Central memory CD4-positive, alpha-beta T cell (primary cell): ENCODE results near the gene XPOT.
"Not testable (repeated sequence)": the region's sequence is repeated elsewhere in the genome, so short reads cannot be mapped to it uniquely, and the experiment has no call there.

Experiments
- DNase-seq: peaks from one replicate; pipeline ENCODE4 v3.0.0; 2022
- total RNA-seq, 3 experiments: gene quantifications; one replicate each; lab custom pipeline; 2026; lab: John Stamatoyannopoulos, UW

Gene XPOT
- total RNA-seq = 122 to 409 (median 342) reads per million in 3 experiments

GRCh38 chr12:64403707-64404469 is at the start of gene XPOT:
XPOT (plus strand) TSS chr12:64404392; CDS start chr12:64410036, 5,644 bp downstream.
- DNase-seq = peak; percentile 94

GRCh38 chr12:64356209-64356608 is 48.0 kb upstream of the XPOT start:
- not testable (repeated sequence) for DNase-seq

DNA sequence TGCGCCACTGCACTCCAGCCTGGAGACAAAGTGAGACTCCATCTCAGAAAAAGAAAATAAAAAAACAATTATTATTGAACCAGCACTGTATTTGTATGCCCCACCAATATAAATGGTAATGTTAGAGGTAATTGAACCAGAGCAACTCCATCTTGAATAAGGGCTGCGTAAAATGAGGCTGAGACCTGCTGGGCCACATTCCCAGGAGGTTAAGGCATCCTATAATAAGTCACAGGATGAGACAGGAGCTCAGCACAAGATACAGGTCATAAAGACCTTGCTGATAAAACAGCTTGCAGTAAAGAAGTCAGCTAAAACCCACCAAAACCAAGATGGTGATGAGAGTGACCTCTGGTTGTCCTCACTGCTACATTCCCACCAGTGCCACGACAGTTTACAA is 43.0 kb upstream of the XPOT start:
- not testable (repeated sequence) for DNase-seq

DNA sequence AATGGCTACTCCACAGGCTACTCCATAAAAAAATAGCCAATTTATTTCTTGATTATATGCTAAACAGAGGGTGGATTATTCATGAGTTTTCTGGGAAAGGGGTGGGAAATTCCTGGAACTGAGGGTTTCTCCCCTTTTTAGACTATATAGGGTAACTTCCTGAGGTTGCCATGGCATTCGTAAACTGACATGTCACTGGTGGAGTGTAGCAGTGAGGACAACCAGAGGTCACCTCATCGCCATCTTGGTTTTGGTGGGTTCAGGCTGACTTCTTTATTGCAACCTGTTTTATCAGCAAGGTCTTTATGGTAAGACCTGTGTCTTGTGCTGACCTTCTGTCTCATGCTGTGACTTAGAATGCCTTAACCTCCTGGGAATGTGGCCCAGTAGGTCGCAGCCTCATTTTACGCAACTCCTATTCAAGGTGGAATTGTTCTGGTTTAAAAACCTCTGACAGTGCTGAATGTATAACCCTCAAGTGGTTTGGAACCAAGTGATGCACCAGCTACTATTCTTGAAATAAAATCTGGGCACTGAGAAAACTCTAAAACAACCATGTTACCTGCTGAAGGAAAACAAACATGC is 41.4 kb upstream of the XPOT start:
- DNase-seq = no peak

GRCh38 chr12:64383675-64384074 is 20.5 kb upstream of the XPOT start:
- DNase-seq = no peak

GRCh38 chr12:64385019-64385418 is 19.2 kb upstream of the XPOT start:
- peak; percentile 38 for DNase-seq

DNA sequence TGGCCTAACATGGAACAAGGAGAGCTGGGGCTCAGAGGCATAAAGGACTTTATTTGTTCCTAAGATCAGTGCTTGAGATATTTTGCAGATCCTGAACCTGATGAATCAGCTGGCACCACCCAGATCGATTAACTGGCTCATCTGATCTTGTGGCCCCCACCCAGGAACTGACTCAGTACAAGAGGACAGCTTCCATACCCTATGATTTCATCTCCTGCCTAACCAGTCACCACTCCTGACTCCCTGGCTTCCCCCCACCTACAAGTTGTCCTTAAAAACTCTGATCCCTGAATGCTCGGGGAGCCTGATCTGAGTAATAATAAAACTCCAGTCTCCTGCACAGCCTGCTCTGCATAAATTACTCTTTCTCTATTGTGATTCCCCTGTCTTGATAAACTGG is 18.7 kb upstream of the XPOT start:
- DNase-seq = no peak

DNA sequence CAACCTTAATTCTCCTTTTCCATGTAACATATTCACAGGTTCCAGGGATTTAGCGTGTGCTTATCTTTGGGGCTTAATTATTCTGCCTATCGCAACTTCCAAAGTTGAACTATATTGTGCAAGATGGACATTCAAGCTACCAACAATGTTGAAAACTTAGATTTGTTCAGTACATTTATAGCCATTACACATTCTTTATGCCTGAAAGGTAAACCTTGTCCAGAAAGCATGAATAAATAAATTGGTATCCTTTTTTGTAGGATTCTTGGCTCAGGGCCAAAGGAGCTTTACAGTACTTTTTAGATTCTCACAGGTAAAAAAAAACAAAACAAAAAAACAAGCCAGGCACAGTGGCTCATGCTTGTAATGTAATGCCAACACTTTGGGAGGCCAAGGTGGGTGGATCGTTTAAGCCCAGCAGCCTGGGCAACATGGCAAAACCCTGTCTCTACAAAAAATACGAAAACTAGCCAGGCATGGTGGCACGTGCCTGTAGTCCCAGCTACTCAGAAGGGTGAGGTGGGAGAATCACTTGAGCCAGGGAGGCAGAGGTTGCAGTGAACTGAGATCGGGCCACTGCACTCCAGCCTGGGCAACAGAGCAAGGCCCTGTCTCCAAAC is 16.9 kb upstream of the XPOT start:
- DNase-seq = no peak

DNA sequence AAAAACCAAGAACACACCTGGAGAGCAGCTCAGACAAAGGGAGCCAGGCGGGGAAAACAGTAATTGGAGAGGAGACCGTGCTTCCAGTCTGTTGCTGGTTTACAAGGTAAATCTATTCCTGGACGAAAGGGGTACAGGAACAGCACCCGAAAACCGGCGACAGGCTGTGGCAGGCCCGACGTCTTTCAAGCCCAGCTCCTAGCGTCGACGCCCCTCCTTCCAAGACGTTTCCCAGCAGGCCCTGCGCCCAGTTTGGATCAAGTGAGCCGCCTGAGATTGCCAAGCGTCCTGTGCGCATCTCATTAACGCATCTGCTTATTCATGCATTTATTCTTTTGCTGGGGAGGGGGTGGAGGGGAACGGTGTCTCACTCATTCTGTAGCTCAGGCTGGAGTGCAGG is 15.0 kb upstream of the XPOT start:
- no peak for DNase-seq

GRCh38 chr12:64390275-64390851 is 13.8 kb upstream of the XPOT start, which contains the start of gene C12orf56:
C12orf56 (minus strand) TSS chr12:64390758; CDS start chr12:64390565, 193 bp downstream.
- DNase-seq = no peak

DNA sequence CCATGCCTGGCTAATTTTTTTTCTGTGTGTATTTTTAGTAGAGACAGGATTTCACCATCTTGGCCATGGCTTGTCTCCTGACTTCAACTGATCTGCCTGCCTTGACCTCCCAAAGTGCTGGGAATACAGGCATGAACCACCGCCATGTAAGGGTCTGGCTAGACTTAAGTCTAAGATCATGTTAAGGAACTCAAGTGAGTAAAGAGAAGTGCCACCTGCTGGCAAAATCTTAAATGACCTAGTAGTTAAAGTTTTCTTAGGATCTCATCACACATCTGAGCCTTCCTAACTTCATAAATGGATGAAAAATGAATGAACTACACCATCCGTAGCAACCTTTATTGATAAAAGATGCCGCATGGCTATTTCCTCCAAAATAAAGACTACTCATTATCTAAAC is 12.0 kb upstream of the XPOT start:
- DNase-seq = peak; percentile 15

DNA sequence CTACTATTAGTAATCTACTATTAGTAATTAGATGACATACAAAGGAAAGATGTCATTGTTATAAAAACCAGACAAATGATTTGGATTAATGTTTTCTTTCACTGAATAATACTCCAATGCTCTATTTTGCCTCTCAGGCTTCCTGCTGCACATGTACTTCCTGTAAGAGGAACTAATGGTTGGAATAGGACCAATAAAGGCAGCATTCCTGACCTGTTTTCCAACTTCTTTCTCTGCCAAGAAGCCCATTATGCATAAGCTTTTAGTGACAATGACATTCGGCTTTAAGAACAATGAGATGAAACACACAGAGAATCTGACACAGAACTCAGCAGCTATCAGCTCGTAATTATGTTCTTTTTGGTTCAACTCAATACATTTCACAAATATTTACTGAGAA is 8.5 kb upstream of the XPOT start:
- DNase-seq = no peak

- DNase-seq = peak; percentile 47
Measured at GRCh38 chr12:64400041-64400440, 4.2 kb upstream of the XPOT start.

DNA sequence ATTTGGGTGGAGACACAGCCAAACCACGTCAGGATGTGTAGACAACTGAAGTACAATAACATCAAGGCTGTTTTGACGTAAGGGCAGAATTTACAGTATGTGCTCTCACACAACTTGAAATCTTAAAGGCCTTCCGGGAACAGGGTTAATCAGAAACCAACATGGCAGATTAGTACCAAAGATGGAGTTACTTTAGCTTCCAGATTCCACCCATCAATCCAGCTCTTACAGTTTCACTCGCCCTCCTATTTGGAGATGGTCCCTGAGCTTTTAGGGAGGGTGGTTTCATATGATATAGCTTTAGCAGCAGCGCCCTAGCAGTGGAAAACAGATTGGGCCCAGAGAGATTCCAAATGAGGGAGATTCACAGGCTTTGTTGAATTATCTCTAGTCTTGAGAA is 2.0 kb upstream of the XPOT start:
- no peak for DNase-seq

- DNase-seq = peak; percentile 19
Measured at GRCh38 chr12:64404470-64405256, 471 bp downstream of the XPOT start.

DNA sequence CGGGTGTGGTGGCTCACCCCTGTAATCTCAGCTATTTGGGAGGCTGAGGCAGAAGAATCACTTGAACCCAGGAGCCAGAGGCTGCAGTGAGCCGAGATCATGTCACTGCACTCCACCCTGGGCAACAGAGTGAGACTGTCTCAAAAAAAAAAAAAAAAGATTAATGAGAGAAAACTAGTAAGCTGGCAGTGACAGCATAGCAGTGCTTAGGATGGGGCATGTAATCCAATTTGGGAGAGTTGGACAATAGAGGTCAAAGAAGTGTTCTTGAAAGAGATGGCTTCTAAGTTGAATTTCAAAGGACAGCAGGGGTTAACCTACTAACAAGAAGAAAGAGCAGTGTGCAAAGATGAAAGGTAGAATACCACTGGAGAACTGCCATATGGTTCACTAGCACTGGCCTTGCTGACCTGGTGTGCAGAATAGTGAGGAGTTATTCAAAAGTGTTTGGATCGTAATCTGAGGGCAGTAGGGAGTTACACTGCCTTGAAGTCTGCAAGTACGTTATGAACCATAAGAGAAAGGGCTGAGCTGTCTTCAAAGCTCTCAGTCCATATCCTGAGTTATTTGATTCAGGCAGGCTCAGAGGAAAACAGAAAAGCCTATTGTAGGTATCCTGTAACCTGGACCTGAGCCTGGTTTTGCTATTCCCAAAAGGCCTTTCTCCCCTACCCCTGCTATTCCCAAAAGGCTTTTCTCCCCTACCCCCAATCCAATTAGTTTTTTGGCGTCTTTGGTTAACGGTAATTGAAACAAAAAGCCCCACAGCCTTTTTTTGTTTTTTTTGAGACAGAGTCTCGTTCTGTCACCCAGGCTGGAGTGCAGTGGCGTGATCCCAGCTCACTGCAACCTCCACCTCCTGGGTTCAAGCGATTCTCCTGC is 3.4 kb downstream of the XPOT start:
- no peak for DNase-seq

GRCh38 chr12:64411427-64411826 is 7.2 kb downstream of the XPOT start:
- no peak for DNase-seq

- no peak for DNase-seq
Measured at GRCh38 chr12:64412459-64412858, 8.3 kb downstream of the XPOT start.

GRCh38 chr12:64413884-64414283 is 9.7 kb downstream of the XPOT start:
- no peak for DNase-seq

DNA sequence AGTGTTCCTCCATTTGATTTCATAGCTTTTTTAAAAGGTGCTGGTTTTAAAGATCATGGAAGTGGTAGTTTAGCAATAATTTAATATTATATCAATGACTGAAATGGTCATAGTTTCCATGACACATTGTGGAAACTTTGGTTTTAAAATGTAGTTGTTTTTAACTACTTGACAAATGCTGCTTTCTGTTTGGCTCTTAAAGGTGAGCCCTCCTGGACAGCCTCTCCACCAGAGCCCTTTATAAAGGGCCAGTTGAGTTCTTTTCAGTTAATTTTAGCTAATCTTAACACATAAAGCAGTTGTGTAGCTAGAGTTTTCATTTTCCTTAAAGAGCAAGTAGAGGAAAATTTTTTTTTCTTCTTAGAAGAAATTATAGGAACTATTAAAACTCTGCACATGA is 14.0 kb downstream of the XPOT start:
- no peak for DNase-seq

GRCh38 chr12:64419696-64420095 is 15.5 kb downstream of the XPOT start:
- no peak for DNase-seq

DNA sequence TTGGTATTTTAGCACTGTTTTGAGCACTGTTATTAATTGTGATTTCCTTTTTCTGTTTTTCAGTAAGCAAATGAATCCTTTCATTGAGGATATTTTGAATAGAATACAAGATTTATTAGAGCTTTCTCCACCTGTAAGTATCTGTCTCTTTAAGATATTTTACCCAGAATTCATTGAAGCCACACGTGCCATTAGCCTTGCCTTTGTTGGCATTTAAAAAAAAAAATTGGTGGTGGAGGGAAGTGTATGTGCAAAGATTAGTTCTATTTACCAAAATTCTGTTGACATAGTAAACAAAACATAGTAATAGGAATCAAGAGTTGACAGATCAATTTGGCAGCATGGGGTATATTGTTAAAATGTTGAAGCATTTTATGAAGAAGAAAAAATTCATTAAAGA is 23.8 kb downstream of the XPOT start:
- no peak for DNase-seq
